Peyer's patch (tissue), 4 donors: Measurements from ENCODE around the gene AHRR.

ENCODE experiments used
- POLR2A ChIP-seq, 2 donors: fragments of 450-650 bp; IDR thresholded peaks; one replicate each; pipeline ENCODE4 v1.5.1; 2017; ENCODE audit warnings: antibody characterized with exemption in 2 of 2, mild to moderate bottlenecking in 2 of 2, moderate library complexity in 2 of 2
- TF ChIP-seq, protein P1 (sequence below), 6 experiments: fragments of 450-650 bp in 4 of 6; fragments of 200-600 bp in 2 of 6; sonication (generic) in 1 of 6; IDR thresholded peaks; one replicate each; pipeline ENCODE4 v1.5.1; 2017 to 2019; ENCODE audit warnings: antibody characterized with exemption in 6 of 6, mild to moderate bottlenecking in 3 of 6, moderate library complexity in 1 of 6

DNA sequence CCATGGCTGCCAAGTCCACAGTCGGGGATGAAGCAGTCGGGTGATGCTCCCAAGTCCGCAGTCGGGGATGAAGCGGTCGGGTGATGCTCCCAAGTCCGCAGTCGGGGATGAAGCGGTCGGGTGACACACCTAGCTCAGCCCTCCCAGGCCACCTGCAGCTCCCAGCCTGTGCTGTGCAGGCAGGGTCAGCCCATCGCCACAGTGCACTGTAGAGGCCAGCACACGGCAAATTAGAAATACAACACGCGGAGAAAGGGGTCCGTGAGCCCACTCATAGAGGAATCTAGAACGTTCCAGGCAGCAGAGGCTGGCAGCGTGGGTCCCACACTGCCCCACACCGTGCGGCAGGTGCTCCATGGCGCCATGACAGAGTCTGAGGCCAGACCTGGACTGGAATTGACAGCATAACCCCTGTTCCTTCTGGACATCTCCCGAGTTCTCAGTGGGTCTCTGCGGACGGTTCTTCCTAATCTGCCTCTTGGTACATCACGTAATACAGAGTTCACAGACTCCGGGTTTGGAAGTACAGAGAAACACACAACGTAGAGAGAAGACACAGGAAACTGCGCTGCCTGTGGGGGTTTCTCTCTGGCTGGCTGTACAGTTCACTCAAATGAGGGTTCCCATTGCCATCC, 113.8 kb downstream of the AHRR start:
- TF ChIP-seq, protein P1, sequence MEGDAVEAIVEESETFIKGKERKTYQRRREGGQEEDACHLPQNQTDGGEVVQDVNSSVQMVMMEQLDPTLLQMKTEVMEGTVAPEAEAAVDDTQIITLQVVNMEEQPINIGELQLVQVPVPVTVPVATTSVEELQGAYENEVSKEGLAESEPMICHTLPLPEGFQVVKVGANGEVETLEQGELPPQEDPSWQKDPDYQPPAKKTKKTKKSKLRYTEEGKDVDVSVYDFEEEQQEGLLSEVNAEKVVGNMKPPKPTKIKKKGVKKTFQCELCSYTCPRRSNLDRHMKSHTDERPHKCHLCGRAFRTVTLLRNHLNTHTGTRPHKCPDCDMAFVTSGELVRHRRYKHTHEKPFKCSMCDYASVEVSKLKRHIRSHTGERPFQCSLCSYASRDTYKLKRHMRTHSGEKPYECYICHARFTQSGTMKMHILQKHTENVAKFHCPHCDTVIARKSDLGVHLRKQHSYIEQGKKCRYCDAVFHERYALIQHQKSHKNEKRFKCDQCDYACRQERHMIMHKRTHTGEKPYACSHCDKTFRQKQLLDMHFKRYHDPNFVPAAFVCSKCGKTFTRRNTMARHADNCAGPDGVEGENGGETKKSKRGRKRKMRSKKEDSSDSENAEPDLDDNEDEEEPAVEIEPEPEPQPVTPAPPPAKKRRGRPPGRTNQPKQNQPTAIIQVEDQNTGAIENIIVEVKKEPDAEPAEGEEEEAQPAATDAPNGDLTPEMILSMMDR (IDR thresholded peaks at IDR 0.05): no peak
- TF ChIP-seq POLR2A (IDR thresholded peaks at IDR 0.05): no peak
